Activated CD8-positive, alpha-beta T cell treated with anti-CD3 and anti-CD28 coated beads for 36 hours (primary cell): ENCODE measurements around the gene C1RL. TPM values are rescaled to one million over a fixed set of nuclear protein-coding genes. Genes with fewer than 3 reads are reported as not detected.
A peak's percentile ranks its signal among the peaks of the same experiment; 100 is the strongest.

Experiments
- ATAC-seq: fragments of 200-7000 bp; cut with Tn5 transposase; one replicate; pipeline ENCODE4 v1.10.0; 2021; ENCODE audit warnings: mild to moderate bottlenecking, moderate library complexity
- CTCF ChIA-PET: fragments of 350-600 bp; sonication (Branson Sonifier 250); formaldehyde crosslinking; loops from one replicate; lab custom pipeline; 2021; ENCODE audit warnings: antibody characterized with exemption; lab: Charles Lee
- POLR2A ChIA-PET: fragments of 350-600 bp; sonication (Branson Sonifier 250); formaldehyde crosslinking; loops from one replicate; lab custom pipeline; 2021; ENCODE audit warnings: antibody characterized with exemption; lab: Charles Lee
- DNase-seq: peaks from one replicate; pipeline ENCODE4 v3.0.0-alpha.2; 2020
- H3K27ac Mint-ChIP-seq: one replicate; pipeline ENCODE4 v1.8.0; 2021; ENCODE audit warnings: mild to moderate bottlenecking, mixed read lengths
- H3K27me3 Mint-ChIP-seq: one replicate; pipeline ENCODE4 v1.8.0; 2021; ENCODE audit warnings: mixed read lengths
- H3K36me3 Mint-ChIP-seq: one replicate; pipeline ENCODE4 v1.8.0; 2021; ENCODE audit warnings: low read depth, mixed read lengths
- H3K4me1 Mint-ChIP-seq: one replicate; pipeline ENCODE4 v1.8.0; 2021; ENCODE audit warnings: low read depth, mixed read lengths
- H3K4me3 Mint-ChIP-seq: one replicate; pipeline ENCODE4 v1.8.0; 2021; ENCODE audit warnings: mild to moderate bottlenecking, moderate library complexity, mixed read lengths
- H3K9me3 Mint-ChIP-seq: one replicate; pipeline ENCODE4 v1.8.0; 2021; ENCODE audit warnings: mixed read lengths
- intact Hi-C: fragments of 100-400 bp; cut with micrococcal nuclease; formaldehyde crosslinking; loops from one replicate; pipeline ENCODE4 v1.10.0; 2022
- total RNA-seq, 2 experiments: library from RNA; stranded (reverse); gene quantifications; one replicate each; pipeline ENCODE4 v1.2.3, GENCODE V29; 2021
- TF ChIP-seq, protein P1 (sequence below): fragments of 200-600 bp; IDR thresholded peaks from one replicate; pipeline ENCODE4 v1.8.0; 2022; ENCODE audit warnings: antibody characterized with exemption, mild to moderate bottlenecking

Gene C1RL
- total RNA-seq, 2 experiments from 2014 or later, result 10.5 to 11.8 TPM

DNA sequence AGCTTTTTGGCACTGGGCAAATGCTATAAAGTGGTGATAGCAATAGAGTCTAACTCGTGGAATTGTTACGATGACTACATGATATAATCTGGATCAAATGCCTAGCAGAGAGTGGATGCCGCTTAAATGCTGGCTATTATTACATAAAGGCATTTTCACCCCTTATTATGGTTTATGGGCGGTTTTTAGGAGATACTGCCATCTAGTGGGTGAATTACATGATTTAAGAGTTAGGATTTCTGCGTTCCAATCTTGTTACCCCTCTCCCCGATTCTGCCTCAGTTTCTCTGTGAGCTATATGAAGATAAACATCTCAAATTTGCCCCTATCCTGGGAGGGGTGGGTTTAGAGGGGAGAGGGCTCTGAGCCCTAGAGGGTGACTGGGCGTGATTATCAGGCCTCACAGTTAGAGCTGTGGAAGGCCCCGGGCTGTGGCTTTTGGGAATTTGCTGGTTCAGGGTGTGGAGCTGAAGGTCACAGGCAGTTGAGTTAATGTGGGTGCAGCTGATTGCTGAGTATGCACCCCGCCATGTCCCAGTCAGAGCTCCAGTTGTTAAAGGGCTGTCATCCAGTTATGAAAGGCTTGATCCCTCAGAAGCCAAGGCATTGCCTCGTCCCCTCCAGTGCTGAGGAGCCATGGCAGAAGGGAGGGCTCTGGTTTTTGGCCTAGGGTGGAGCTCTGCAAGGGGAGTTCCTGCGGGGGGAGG lies 35.6 kb upstream of the C1RL start:
- H3K36me3 Mint-ChIP-seq, result peaks cover 12% of the 10 kb centered on the region

GRCh38 chr12:7143564-7143963 lies 34.5 kb upstream of the C1RL start:
- DNase-seq (no peak), ATAC-seq (no peak)
- Mint-ChIP-seq H3K27me3 (no peaks in the 10 kb centered on the region), H3K4me3 (no peak overlapping the region), H3K36me3 (peaks cover 15% of the 10 kb centered on the region), H3K27ac (no peak overlapping the region), H3K4me1 (no peaks in the 10 kb centered on the region), H3K9me3 (no peaks in the 10 kb centered on the region)
- POLR2A ChIA-PET, result no interaction called here
- TF ChIP-seq, protein P1, sequence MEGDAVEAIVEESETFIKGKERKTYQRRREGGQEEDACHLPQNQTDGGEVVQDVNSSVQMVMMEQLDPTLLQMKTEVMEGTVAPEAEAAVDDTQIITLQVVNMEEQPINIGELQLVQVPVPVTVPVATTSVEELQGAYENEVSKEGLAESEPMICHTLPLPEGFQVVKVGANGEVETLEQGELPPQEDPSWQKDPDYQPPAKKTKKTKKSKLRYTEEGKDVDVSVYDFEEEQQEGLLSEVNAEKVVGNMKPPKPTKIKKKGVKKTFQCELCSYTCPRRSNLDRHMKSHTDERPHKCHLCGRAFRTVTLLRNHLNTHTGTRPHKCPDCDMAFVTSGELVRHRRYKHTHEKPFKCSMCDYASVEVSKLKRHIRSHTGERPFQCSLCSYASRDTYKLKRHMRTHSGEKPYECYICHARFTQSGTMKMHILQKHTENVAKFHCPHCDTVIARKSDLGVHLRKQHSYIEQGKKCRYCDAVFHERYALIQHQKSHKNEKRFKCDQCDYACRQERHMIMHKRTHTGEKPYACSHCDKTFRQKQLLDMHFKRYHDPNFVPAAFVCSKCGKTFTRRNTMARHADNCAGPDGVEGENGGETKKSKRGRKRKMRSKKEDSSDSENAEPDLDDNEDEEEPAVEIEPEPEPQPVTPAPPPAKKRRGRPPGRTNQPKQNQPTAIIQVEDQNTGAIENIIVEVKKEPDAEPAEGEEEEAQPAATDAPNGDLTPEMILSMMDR, result no peak
- CTCF ChIA-PET, result interaction anchor here (0.9 to 2.7 kb wide), 6 partner anchors 8 to 51 kb away, joined by 3 to 26 read pairs (median 8); no protein-coding TSS in a partner anchor
- intact Hi-C loops, result loop anchor here (5.0 kb wide), 1 partner anchor 44 kb away; the partner anchor contains the start of gene PEX5

More for the DNA sequence above, 35.6 kb upstream of the C1RL start:
- intact Hi-C loops, result loop anchor here (5.0 kb wide), 1 partner anchor 43 kb away; the partner anchor contains the start of gene PEX5
- ChIA-PET CTCF (interaction anchor here (0.7 to 2.7 kb wide), 17 partner anchors 9 to 495 kb away, joined by 3 to 26 read pairs (median 3); partner anchors contain the start of gene LPCAT3), POLR2A (interaction anchor here (1.1 to 1.7 kb wide), 2 partner anchors 36 to 201 kb away, joined by 5 read pairs; partner anchors contain the start of genes C12orf57 and RNU7-1)
- Mint-ChIP-seq H3K27me3 (no peaks in the 10 kb centered on the region), H3K9me3 (no peaks in the 10 kb centered on the region), H3K27ac (no peak overlapping the region), H3K4me1 (no peaks in the 10 kb centered on the region), H3K4me3 (no peak overlapping the region)
- DNase-seq, result no peak
- ATAC-seq, result peak; percentile 35
- TF ChIP-seq, protein P1, result peak; percentile 73

DNA sequence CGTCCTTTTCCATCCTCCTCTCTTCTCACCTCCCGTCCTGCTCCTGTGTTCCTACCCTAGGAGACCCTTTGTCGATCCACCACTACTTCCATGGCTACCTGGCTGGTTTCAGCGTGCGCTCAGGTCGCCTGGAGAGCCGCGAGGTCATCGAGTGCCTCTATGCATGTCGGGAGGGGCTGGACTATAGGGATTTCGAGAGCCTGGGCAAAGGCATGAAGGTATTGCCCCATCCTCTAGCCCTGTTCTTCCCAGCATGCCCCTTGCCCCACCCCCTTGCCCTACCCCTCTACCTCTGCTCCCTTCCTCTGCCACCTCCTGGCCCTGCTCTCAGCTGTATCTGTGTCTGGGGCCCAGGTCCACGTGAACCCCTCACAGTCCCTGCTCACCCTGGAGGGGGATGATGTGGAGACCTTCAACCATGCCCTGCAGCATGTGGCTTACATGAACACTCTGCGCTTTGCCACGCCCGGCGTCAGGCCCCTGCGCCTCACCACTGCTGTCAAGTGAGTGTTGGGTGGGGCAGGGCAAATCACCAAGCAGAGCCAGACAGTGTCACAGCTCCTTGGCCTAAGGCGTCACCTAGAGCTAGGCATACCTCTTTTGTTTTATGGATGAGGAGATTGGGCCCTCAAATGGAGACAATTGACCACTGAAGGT lies 33.9 kb upstream of the C1RL start:
- H3K9me3 Mint-ChIP-seq, result no peaks in the 10 kb centered on the region
- intact Hi-C loops, result loop anchor here (5.0 kb wide), 1 partner anchor 44 kb away; the partner anchor contains the start of gene PEX5
- POLR2A ChIA-PET, result no interaction called here
- H3K27me3 Mint-ChIP-seq, result no peaks in the 10 kb centered on the region
- H3K36me3 Mint-ChIP-seq, result peaks cover 18% of the 10 kb centered on the region
- TF ChIP-seq, protein P1, result no peak
- DNase-seq (no peak), ATAC-seq (no peak)
- no peak overlapping the region for H3K4me3 Mint-ChIP-seq
- no peak overlapping the region for H3K27ac Mint-ChIP-seq
- CTCF ChIA-PET, result interaction anchor here (0.9 to 2.8 kb wide), 12 partner anchors 8 to 137 kb away, joined by 3 to 26 read pairs (median 4); no protein-coding TSS in a partner anchor
- H3K4me1 Mint-ChIP-seq, result no peaks in the 10 kb centered on the region

GRCh38 chr12:7142056-7142644 lies 33.1 kb upstream of the C1RL start:
- ChIA-PET CTCF (interaction anchor here (0.9 to 2.8 kb wide), 10 partner anchors 9 to 137 kb away, joined by 3 to 10 read pairs (median 4); no protein-coding TSS in a partner anchor), POLR2A (interaction anchor here (0.6 to 1.1 kb wide), 2 partner anchors 11 to 833 kb away, joined by 3 to 4 read pairs; no protein-coding TSS in a partner anchor)
- Mint-ChIP-seq H3K9me3 (no peaks in the 10 kb centered on the region), H3K36me3 (peaks cover 20% of the 10 kb centered on the region), H3K27me3 (no peaks in the 10 kb centered on the region), H3K4me1 (no peaks in the 10 kb centered on the region), H3K27ac (no peak overlapping the region), H3K4me3 (no peak overlapping the region)
- intact Hi-C loops, result loop anchor here (5.0 kb wide), 1 partner anchor 45 kb away; the partner anchor contains the start of gene PEX5
- DNase-seq (peak; percentile 71), ATAC-seq (peak; percentile 90)
- TF ChIP-seq, protein P1, result peak; percentile 61
